OCI-LY7 (cell line): Measurements from ENCODE around the gene RHO.

Source experiments
- CTCF ChIP-seq: fragments of 200-600 bp; sonication (generic); conservative IDR thresholded peaks from 2 replicates; pipeline ENCODE4 v1.5.1; 2014; ENCODE audit warnings: mild to moderate bottlenecking, antibody characterized with exemption, low read length, moderate library complexity, mixed read lengths
- EZH2phosphoT487 ChIP-seq: fragments of 200-600 bp; sonication (generic); IDR thresholded peaks from 2 replicates; pipeline ENCODE4 v1.6.1; 2018; ENCODE audit warnings: low read depth, borderline replicate concordance, mild to moderate bottlenecking, mixed run types, antibody characterized with exemption, low read length, moderate library complexity, mixed read lengths

GRCh38 chr3:129506231-129506742 is 22.2 kb upstream of the RHO start:
- no peak for TF ChIP-seq CTCF
- no peak for TF ChIP-seq EZH2phosphoT487
